ENCODE data around the gene ABI3BP.
A peak's percentile ranks its signal among the peaks of the same experiment; 100 is the strongest.

Gene ABI3BP

DNA sequence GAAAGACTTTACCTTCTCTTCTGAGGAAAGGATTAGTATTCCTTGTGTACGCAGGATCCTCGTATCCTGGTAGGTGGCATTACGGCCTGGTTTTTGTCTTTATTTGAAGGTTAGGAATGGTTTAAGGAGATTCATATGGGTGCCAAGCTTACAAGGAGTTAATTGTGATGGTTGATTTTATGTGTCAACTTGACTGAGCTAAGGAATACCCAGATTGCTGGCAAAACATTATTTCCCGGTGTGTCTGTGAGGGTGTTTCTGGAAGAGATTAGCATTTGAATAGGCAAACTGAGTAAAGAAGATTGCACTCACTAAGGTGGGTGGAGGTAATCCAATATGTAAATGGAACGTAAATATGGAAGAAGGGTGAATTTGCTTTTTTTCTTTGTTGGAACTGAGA is 44.4 kb upstream of the ABI3BP start:
- peaks cover 28% of the 10 kb centered on the region for H3K4me1 ChIP-seq (ENCODE audit: insufficient read depth, poor library complexity, severe bottlenecking)
- peak overlapping the region; percentile 99 for H3K27ac ChIP-seq (ENCODE audit: poor library complexity, severe bottlenecking)
- TF ChIP-seq, protein P1, sequence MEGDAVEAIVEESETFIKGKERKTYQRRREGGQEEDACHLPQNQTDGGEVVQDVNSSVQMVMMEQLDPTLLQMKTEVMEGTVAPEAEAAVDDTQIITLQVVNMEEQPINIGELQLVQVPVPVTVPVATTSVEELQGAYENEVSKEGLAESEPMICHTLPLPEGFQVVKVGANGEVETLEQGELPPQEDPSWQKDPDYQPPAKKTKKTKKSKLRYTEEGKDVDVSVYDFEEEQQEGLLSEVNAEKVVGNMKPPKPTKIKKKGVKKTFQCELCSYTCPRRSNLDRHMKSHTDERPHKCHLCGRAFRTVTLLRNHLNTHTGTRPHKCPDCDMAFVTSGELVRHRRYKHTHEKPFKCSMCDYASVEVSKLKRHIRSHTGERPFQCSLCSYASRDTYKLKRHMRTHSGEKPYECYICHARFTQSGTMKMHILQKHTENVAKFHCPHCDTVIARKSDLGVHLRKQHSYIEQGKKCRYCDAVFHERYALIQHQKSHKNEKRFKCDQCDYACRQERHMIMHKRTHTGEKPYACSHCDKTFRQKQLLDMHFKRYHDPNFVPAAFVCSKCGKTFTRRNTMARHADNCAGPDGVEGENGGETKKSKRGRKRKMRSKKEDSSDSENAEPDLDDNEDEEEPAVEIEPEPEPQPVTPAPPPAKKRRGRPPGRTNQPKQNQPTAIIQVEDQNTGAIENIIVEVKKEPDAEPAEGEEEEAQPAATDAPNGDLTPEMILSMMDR (IDR thresholded peaks at IDR 0.05; ENCODE audit: poor library complexity, severe bottlenecking), result no peak
- H3K27me3 ChIP-seq (ENCODE audit: insufficient read depth, poor library complexity, severe bottlenecking), result no peaks in the 10 kb centered on the region
- no peaks in the 10 kb centered on the region for H3K9me3 ChIP-seq (ENCODE audit: severe bottlenecking)
- ATAC-seq (ENCODE audit: low read depth), result no peak
- no peaks in the 10 kb centered on the region for H3K36me3 ChIP-seq (ENCODE audit: low read depth)
- no peak overlapping the region for H3K4me3 ChIP-seq (ENCODE audit: severe bottlenecking)
- no peak for DNase-seq (ENCODE audit: low spot score)

DNA sequence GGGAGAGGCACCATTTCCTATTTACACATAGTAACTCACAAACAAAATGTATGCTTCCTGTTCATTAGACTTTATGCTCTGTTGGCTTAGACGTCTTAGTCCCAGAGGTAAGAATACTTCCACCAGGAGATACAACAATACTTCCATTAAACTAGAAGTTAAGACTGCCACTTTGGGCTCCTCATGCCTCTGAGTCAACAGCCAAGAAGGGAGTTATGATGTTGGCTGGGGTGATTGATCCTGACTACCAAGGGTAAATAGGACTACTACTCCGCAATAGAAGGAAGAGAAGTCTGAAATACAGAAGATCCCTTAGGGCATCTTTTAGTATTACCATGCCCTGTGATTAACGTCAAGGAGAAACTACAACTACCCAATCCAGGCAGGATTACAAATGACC is 43.5 kb upstream of the ABI3BP start:
- Histone ChIP-seq H3K9me3 (ENCODE audit: severe bottlenecking) (no peaks in the 10 kb centered on the region), H3K4me3 (ENCODE audit: severe bottlenecking) (no peak overlapping the region), H3K4me1 (ENCODE audit: insufficient read depth, poor library complexity, severe bottlenecking) (peaks cover 27% of the 10 kb centered on the region), H3K36me3 (ENCODE audit: low read depth) (no peaks in the 10 kb centered on the region), H3K27ac (ENCODE audit: poor library complexity, severe bottlenecking) (peak overlapping the region; percentile 99), H3K27me3 (ENCODE audit: insufficient read depth, poor library complexity, severe bottlenecking) (no peaks in the 10 kb centered on the region)
- ATAC-seq (ENCODE audit: low read depth), result peak; percentile 3; the same call in 1 of the 3 replicates
- DNase-seq (ENCODE audit: low spot score), result no peak
- TF ChIP-seq, protein P1 (IDR thresholded peaks at IDR 0.05; ENCODE audit: poor library complexity, severe bottlenecking), result no peak

DNA sequence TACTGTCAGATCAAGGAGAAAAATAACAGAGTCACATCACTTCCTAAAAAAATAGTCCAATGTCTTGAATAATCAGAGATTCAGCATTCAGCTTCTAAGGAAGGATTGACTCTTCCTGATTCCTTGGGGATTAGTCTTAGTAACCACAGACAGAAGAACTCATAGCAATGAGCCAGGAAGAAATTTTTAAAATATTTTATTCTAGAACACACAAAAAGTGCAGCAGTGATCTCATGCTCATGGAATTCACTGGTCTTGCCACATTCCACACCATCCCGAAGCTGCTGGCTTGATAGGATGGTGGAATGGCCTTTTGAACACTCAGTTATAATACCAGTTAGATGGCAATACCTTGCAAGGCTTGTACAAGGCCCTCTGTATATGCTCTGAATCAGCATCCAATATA is 43.0 kb upstream of the ABI3BP start:
- Histone ChIP-seq H3K4me3 (ENCODE audit: severe bottlenecking) (no peak overlapping the region), H3K4me1 (ENCODE audit: insufficient read depth, poor library complexity, severe bottlenecking) (peaks cover 30% of the 10 kb centered on the region), H3K36me3 (ENCODE audit: low read depth) (no peaks in the 10 kb centered on the region), H3K27ac (ENCODE audit: poor library complexity, severe bottlenecking) (peak overlapping the region; percentile 99), H3K9me3 (ENCODE audit: severe bottlenecking) (no peaks in the 10 kb centered on the region), H3K27me3 (ENCODE audit: insufficient read depth, poor library complexity, severe bottlenecking) (no peaks in the 10 kb centered on the region)
- TF ChIP-seq, protein P1 (IDR thresholded peaks at IDR 0.05; ENCODE audit: poor library complexity, severe bottlenecking), result no peak
- ATAC-seq (ENCODE audit: low read depth), result peak; percentile 98
- peak; percentile 75 for DNase-seq (ENCODE audit: low spot score)

DNA sequence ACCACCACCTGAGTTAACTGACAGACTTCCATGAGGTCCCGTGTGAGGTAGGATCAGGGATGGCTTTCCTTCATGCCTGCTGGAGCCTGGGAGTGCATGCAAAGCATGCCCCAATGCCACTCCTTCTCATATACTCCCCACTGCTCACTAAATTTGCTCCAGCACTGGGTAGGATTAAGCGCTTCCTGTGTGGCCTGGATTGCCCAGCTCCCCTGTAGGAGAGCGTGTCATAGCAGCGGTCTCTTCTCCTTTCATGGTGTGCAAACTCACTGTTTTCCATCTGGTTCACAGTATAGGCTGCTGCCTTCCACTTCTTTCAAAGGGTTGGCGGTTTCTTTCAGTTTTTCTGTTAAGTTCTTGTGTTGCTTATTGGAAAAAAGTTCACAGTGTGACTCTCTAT is 34.1 kb upstream of the ABI3BP start:
- Histone ChIP-seq H3K4me1 (ENCODE audit: insufficient read depth, poor library complexity, severe bottlenecking) (peaks cover 6% of the 10 kb centered on the region), H3K4me3 (ENCODE audit: severe bottlenecking) (no peak overlapping the region), H3K9me3 (ENCODE audit: severe bottlenecking) (peaks cover 2% of the 10 kb centered on the region), H3K27ac (ENCODE audit: poor library complexity, severe bottlenecking) (no peak overlapping the region), H3K36me3 (ENCODE audit: low read depth) (no peaks in the 10 kb centered on the region), H3K27me3 (ENCODE audit: insufficient read depth, poor library complexity, severe bottlenecking) (no peaks in the 10 kb centered on the region)
- DNase-seq (ENCODE audit: low spot score) (no peak), ATAC-seq (ENCODE audit: low read depth) (no peak; the same call in 2 of the 3 replicates)
- TF ChIP-seq, protein P1 (IDR thresholded peaks at IDR 0.05; ENCODE audit: poor library complexity, severe bottlenecking), result no peak

DNA sequence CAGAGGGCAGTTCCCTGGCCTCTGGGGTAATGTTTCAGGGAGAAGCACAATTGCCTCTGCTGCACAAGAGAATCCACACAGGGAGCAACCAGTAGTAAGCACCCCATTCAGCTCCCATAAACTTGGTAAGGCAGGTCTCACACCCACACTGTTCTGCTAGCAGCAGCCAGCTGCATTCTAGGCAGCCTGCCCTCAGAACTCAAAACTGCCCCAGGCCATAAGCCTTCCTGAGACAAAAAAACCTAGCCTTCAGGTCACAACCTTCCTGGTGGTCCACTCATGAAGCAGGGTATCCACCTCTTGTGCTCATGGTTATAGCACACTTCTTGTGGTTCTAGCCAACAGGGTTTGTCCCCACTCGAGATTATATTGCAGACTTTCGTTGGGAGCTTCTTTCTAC is 33.7 kb upstream of the ABI3BP start:
- ATAC-seq (ENCODE audit: low read depth), result no peak
- TF ChIP-seq, protein P1 (IDR thresholded peaks at IDR 0.05; ENCODE audit: poor library complexity, severe bottlenecking), result no peak
- H3K27me3 ChIP-seq (ENCODE audit: insufficient read depth, poor library complexity, severe bottlenecking), result no peaks in the 10 kb centered on the region
- H3K4me3 ChIP-seq (ENCODE audit: severe bottlenecking), result no peak overlapping the region
- no peak overlapping the region for H3K27ac ChIP-seq (ENCODE audit: poor library complexity, severe bottlenecking)
- no peak for DNase-seq (ENCODE audit: low spot score)
- H3K9me3 ChIP-seq (ENCODE audit: severe bottlenecking), result peaks cover 2% of the 10 kb centered on the region
- peaks cover 6% of the 10 kb centered on the region for H3K4me1 ChIP-seq (ENCODE audit: insufficient read depth, poor library complexity, severe bottlenecking)
- no peaks in the 10 kb centered on the region for H3K36me3 ChIP-seq (ENCODE audit: low read depth)

All from RWPE2 (cell line).